HepG2 (cell line): ENCODE measurements around the gene SMIM41. TPM values are rescaled to one million over a fixed set of nuclear protein-coding genes. Genes with fewer than 3 reads are reported as not detected.

Experiments
- ATAC-seq: fragments of 200-7000 bp; cut with Tn5 transposase; 3 replicates; pipeline ENCODE4 v1.9.1; 2020; ENCODE audit warnings: mild to moderate bottlenecking, moderate library complexity
- BruUV-seq: library from RNA; stranded (reverse); fragments of 400-500 nt; replicated peaks from 2 replicates; lab custom pipeline; 2021; lab: Mats Ljungman, UMichigan
- CTCF ChIA-PET: fragments of 300-600 bp; formaldehyde crosslinking; extraction: SDS; loops from one replicate; lab custom pipeline; 2021; ENCODE audit warnings: low total read pairs, inconsistent platforms, low intra/inter-chr PET ratio; lab: Yijun Ruan, JAX
- POLR2A ChIA-PET: fragments of 350-600 bp; sonication (Branson Sonifier 250); formaldehyde crosslinking; loops from one replicate; lab custom pipeline; 2020; ENCODE audit warnings: antibody characterized with exemption, inconsistent platforms; lab: Yijun Ruan, JAX
- DNase-seq: peaks from one replicate; pipeline ENCODE4 v3.0.0-alpha.2; 2015; ENCODE audit warnings: low spot score
- FAIRE-seq: peaks from 3 replicates; lab custom pipeline; 2011; peaks lifted over from hg19 to GRCh38; lab: Jason Lieb, UNC
- H2AFZ ChIP-seq: one replicate; pipeline ENCODE4 v1.6.1; 2011; ENCODE audit warnings: low read length, inconsistent platforms
- H3K27ac ChIP-seq: fragments of 300-600 bp; 3 replicates; pipeline ENCODE4 v1.8.0; 2011; ENCODE audit warnings: mixed run types, mild to moderate bottlenecking, mixed read lengths, low read length, inconsistent platforms; ENCODE audit not compliant: insufficient read depth; ENCODE audit errors: extremely low read length
- H3K27me3 ChIP-seq, 2 experiments: fragments of 200-600 bp in 1 of 2; 2 replicates in 1 of 2; 3 replicates in 1 of 2; pipeline versions ENCODE4 v1.6.0 to v1.8.0; 2011; ENCODE audit warnings: low read length in 2 of 2, mild to moderate bottlenecking in 2 of 2, moderate library complexity in 2 of 2, inconsistent platforms in 1 of 2; ENCODE audit not compliant: insufficient read depth in 2 of 2, control insufficient read depth in 1 of 2
- H3K36me3 ChIP-seq, 2 experiments: fragments of 200-600 bp in 1 of 2; replicated peaks in 1 of 2; 2 replicates in 1 of 2; 3 replicates in 1 of 2; pipeline versions ENCODE4 v1.5.1 to v1.8.0; 2011; ENCODE audit warnings: low read length in 2 of 2, inconsistent platforms in 1 of 2; ENCODE audit not compliant: insufficient read depth in 2 of 2, control insufficient read depth in 1 of 2
- H3K4me1 ChIP-seq: 2 replicates; pipeline ENCODE4 v1.5.1; 2012; ENCODE audit warnings: low read length, inconsistent platforms; ENCODE audit not compliant: insufficient read depth
- H3K4me2 ChIP-seq: 2 replicates; pipeline ENCODE4 v1.6.0; 2011; ENCODE audit warnings: low read depth, low read length, inconsistent platforms
- H3K4me3 ChIP-seq, 3 experiments: fragments of 200-600 bp in 1 of 3; sonication (generic), shearing (Covaris generic) in 1 of 3; replicated peaks in 1 of 3; 2 replicates each; pipeline ENCODE4 v1.5.1; 2011 to 2016; ENCODE audit warnings: low read length in 3 of 3, inconsistent platforms in 2 of 3, low read depth in 2 of 3, mild to moderate bottlenecking in 2 of 3, control low read depth in 1 of 3, mixed read lengths in 1 of 3; ENCODE audit not compliant: insufficient read depth in 1 of 3
- H3K79me2 ChIP-seq: one replicate; pipeline ENCODE4 v1.6.1; 2011; ENCODE audit warnings: low read length, inconsistent platforms; ENCODE audit not compliant: insufficient read depth
- H3K9ac ChIP-seq: 2 replicates; pipeline ENCODE4 v1.6.0; 2011; ENCODE audit warnings: mild to moderate bottlenecking, low read depth, low read length, inconsistent platforms; ENCODE audit not compliant: insufficient read depth
- H3K9me3 ChIP-seq: 2 replicates; pipeline ENCODE4 v1.5.1; 2012; ENCODE audit warnings: mild to moderate bottlenecking, low read length
- H4K20me1 ChIP-seq: 2 replicates; pipeline ENCODE4 v1.6.0; 2011; ENCODE audit warnings: inconsistent platforms, mild to moderate bottlenecking, low read length, moderate library complexity; ENCODE audit not compliant: insufficient read depth
- CENPBD1 ChIP-seq: sonication (generic); formaldehyde crosslinking; IDR thresholded peaks from 2 replicates; pipeline ENCODE4 v1.8.0; 2022; ENCODE audit warnings: missing genetic modification reagents, low read depth, mild to moderate bottlenecking, borderline replicate concordance
- FOXM1 ChIP-seq: sonication (generic); formaldehyde crosslinking; IDR thresholded peaks from 2 replicates; pipeline ENCODE4 v1.5.0; 2020; ENCODE audit warnings: missing genetic modification reagents
- IRX3 ChIP-seq: sonication (generic); formaldehyde crosslinking; IDR thresholded peaks from 2 replicates; pipeline ENCODE4 v1.8.1; 2023; ENCODE audit warnings: mild to moderate bottlenecking, low read depth, missing genetic modification reagents, borderline replicate concordance
- KLF16 ChIP-seq, 2 experiments: sonication (generic) in 1 of 2; formaldehyde crosslinking in 1 of 2; IDR thresholded peaks; 2 replicates each; pipeline versions ENCODE4 v1.6.1 to v1.8.0; 2016 to 2023; ENCODE audit warnings: missing genetic modification reagents in 2 of 2, missing compliant biosample characterization in 1 of 2
- MATR3 ChIP-seq: sonication (generic); formaldehyde crosslinking; IDR thresholded peaks from 2 replicates; pipeline ENCODE4 v1.4.0; 2020; ENCODE audit warnings: missing genetic modification reagents
- PRPF4 ChIP-seq: fragments of 200-400 bp; formaldehyde crosslinking; IDR thresholded peaks from 2 replicates; pipeline ENCODE4 v1.6.1; 2016; ENCODE audit warnings: low read length, low read depth; ENCODE audit not compliant: poor library complexity, severe bottlenecking
- SALL1 ChIP-seq: sonication (generic); formaldehyde crosslinking; IDR thresholded peaks from 2 replicates; pipeline ENCODE4 v1.8.0; 2022; ENCODE audit warnings: mild to moderate bottlenecking, missing genetic modification reagents
- SIX1 ChIP-seq: sonication (generic); formaldehyde crosslinking; IDR thresholded peaks from 2 replicates; pipeline ENCODE4 v1.4.0; 2020; ENCODE audit warnings: missing genetic modification reagents, borderline replicate concordance
- TEF ChIP-seq: sonication (generic); formaldehyde crosslinking; IDR thresholded peaks from 2 replicates; pipeline ENCODE4 v1.5.0; 2020; ENCODE audit warnings: missing genetic modification reagents
- ZBTB37 ChIP-seq: sonication (generic); formaldehyde crosslinking; IDR thresholded peaks from 2 replicates; pipeline ENCODE4 v1.4.0; 2020; ENCODE audit warnings: mild to moderate bottlenecking, missing genetic modification reagents
- ZBTB7B ChIP-seq: sonication (generic); formaldehyde crosslinking; IDR thresholded peaks from 2 replicates; pipeline ENCODE4 v1.4.0; 2020; ENCODE audit warnings: missing genetic modification reagents
- ZSCAN29 ChIP-seq: sonication (generic); formaldehyde crosslinking; conservative IDR thresholded peaks from 2 replicates; pipeline ENCODE4 v1.4.0; 2020; ENCODE audit warnings: mild to moderate bottlenecking, missing genetic modification reagents
- WGBS: methylation state at CpG from one replicate; pipeline ENCODE4 v1.1.6; 2017; ENCODE audit warnings: low lambda C conversion rate; 5-methylcytosine and 5-hydroxymethylcytosine counted together
- in situ Hi-C: cut with HindIII; loops from 2 replicates; pipeline ENCODE4 v1.10.0; 2017; ENCODE audit warnings: low pct_unique_long_range_greater_than_20kb; ENCODE audit not compliant: extremely low pct_ligation_motif_present
- intact Hi-C: fragments of 100-400 bp; cut with micrococcal nuclease; formaldehyde crosslinking; loops from one replicate; pipeline ENCODE4 v1.10.0; 2022; ENCODE audit not compliant: unreplicated experiment
- polyA plus RNA-seq, 8 experiments: library from polyadenylated mRNA; depleted of rRNA in 3 of 8; stranded (reverse) in 7 of 8; unstranded in 1 of 8; fragments of >200 nt; fragmentation: Illumina TruSeq in 4 of 8; extraction: Trizol in 4 of 8; gene quantifications; 2 replicates each; pipeline versions ENCODE4 v1.2.1 to v1.2.3, GENCODE V29; 2011 to 2016; ENCODE audit warnings: low read depth in 4 of 8, missing spikeins in 1 of 8, mixed read lengths in 1 of 8; ENCODE audit not compliant: insufficient read depth in 1 of 8
- total RNA-seq, 5 experiments: library from RNA; depleted of rRNA; stranded (reverse); fragments of >200 nt; fragmentation: Illumina TruSeq; extraction: Trizol; gene quantifications; 2 replicates each; pipeline ENCODE4 v1.2.3, GENCODE V29; 2016; ENCODE audit warnings: low read depth in 1 of 5
- TF ChIP-seq, protein P1 (sequence below): sonication (generic); formaldehyde crosslinking; IDR thresholded peaks from 2 replicates; pipeline ENCODE4 v1.9.0; 2021; ENCODE audit warnings: mild to moderate bottlenecking, missing genetic modification reagents

Gene SMIM41
- total and polyA plus RNA-seq, 2 of the 13 experiments (the other 11 are each of a cell fraction or from before 2014, with no cell fraction given): not detected

DNA sequence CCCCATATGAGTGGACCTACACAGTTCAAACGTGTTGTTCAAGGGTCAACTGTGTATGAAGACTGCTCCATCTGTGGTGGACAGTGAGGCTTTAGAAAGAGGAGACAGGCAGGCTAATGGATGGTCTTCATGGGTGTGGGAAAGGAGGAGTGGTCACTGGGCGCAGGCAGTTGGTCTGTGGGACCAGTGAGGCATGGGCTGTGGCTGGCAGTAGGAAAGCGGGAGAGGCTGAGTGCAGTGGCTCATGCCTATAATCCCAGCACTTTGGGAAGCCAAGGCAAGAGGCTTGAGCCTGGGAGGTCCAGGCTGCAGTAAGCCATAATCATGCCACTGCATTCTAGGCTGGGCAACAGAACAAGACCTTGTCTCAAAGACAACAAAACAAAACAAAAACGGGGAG lies 30.2 kb upstream of the SMIM41 start:
- POLR2A ChIA-PET: no interaction called here
- no peak overlapping the region for H3K4me3 ChIP-seq
- BruUV-seq: no TSS peak
- FAIRE-seq (no peak), DNase-seq (no peak), ATAC-seq (no peak)
- H4K20me1 ChIP-seq: peaks cover 7% of the 10 kb centered on the region; the same call in 1 of the 2 replicates
- no peaks in the 10 kb centered on the region; a peak in 1 of 5 replicates for H3K27me3 ChIP-seq
- H3K27ac ChIP-seq: no peak overlapping the region
- H3K9ac ChIP-seq: no peak overlapping the region
- peaks cover 21% of the 10 kb centered on the region for H3K79me2 ChIP-seq
- no peak overlapping the region for H3K4me2 ChIP-seq
- TF ChIP-seq IRX3 (no peak), FOXM1 (no peak), SALL1 (CRISPR knock-in tag) (no peak), ZBTB37 (CRISPR knock-in tag) (no peak), MATR3 (CRISPR knock-in tag) (no peak), SIX1 (no peak), KLF16 (CRISPR knock-in tag; IDR thresholded peaks at IDR 0.05) (no peak), ZSCAN29 (CRISPR knock-in tag) (no peak), TEF (CRISPR knock-in tag) (no peak), PRPF4 (no peak), CENPBD1 (CRISPR knock-in tag) (no peak), ZBTB7B (CRISPR knock-in tag) (no peak)
- TF ChIP-seq, protein P1, sequence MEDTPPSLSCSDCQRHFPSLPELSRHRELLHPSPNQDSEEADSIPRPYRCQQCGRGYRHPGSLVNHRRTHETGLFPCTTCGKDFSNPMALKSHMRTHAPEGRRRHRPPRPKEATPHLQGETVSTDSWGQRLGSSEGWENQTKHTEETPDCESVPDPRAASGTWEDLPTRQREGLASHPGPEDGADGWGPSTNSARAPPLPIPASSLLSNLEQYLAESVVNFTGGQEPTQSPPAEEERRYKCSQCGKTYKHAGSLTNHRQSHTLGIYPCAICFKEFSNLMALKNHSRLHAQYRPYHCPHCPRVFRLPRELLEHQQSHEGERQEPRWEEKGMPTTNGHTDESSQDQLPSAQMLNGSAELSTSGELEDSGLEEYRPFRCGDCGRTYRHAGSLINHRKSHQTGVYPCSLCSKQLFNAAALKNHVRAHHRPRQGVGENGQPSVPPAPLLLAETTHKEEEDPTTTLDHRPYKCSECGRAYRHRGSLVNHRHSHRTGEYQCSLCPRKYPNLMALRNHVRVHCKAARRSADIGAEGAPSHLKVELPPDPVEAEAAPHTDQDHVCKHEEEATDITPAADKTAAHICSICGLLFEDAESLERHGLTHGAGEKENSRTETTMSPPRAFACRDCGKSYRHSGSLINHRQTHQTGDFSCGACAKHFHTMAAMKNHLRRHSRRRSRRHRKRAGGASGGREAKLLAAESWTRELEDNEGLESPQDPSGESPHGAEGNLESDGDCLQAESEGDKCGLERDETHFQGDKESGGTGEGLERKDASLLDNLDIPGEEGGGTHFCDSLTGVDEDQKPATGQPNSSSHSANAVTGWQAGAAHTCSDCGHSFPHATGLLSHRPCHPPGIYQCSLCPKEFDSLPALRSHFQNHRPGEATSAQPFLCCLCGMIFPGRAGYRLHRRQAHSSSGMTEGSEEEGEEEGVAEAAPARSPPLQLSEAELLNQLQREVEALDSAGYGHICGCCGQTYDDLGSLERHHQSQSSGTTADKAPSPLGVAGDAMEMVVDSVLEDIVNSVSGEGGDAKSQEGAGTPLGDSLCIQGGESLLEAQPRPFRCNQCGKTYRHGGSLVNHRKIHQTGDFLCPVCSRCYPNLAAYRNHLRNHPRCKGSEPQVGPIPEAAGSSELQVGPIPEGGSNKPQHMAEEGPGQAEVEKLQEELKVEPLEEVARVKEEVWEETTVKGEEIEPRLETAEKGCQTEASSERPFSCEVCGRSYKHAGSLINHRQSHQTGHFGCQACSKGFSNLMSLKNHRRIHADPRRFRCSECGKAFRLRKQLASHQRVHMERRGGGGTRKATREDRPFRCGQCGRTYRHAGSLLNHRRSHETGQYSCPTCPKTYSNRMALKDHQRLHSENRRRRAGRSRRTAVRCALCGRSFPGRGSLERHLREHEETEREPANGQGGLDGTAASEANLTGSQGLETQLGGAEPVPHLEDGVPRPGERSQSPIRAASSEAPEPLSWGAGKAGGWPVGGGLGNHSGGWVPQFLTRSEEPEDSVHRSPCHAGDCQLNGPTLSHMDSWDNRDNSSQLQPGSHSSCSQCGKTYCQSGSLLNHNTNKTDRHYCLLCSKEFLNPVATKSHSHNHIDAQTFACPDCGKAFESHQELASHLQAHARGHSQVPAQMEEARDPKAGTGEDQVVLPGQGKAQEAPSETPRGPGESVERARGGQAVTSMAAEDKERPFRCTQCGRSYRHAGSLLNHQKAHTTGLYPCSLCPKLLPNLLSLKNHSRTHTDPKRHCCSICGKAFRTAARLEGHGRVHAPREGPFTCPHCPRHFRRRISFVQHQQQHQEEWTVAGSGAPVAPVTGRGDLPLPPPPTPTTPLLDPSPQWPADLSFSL (CRISPR knock-in tag): no peak
- CTCF ChIA-PET: no interaction called here
- peaks cover 66% of the 10 kb centered on the region for H3K4me1 ChIP-seq
- intact Hi-C loops (no loop called here), in situ Hi-C loops (no loop called here)
- H2AFZ ChIP-seq: no peak overlapping the region
- 52% methylated on average over 4 of the region's 4 CpGs for WGBS
- H3K9me3 ChIP-seq: no peaks in the 10 kb centered on the region
- H3K36me3 ChIP-seq: peaks cover 0 to 5% of the 10 kb centered on the region in 2 experiments; a peak in 1 of 5 replicates
